Body of pancreas (tissue), 4 donors: ENCODE measurements around the gene MYO1E. TPM values are rescaled to one million over a fixed set of nuclear protein-coding genes. Genes with fewer than 3 reads are reported as not detected.
"Not testable (repeated sequence)": the region's sequence is repeated elsewhere in the genome, so short reads cannot be mapped to it uniquely, and the experiment has no call there.

Experiments used
- ATAC-seq: fragments of 150-250 bp; one replicate; pipeline ENCODE4 v1.9.1; 2016
- DNase-seq, 4 donors: peaks; one replicate each; pipeline ENCODE4 v3.0.0-alpha.2; 2019
- H3K27ac ChIP-seq, 4 donors: fragments of 200-600 bp; sonication (generic); 1 replicate in 3 of 4; 2 replicates in 1 of 4; pipeline versions ENCODE4 v1.5.1 to v1.6.1; 2016 to 2019; ENCODE audit warnings: mild to moderate bottlenecking in 1 of 4, mixed read lengths in 1 of 4, moderate library complexity in 1 of 4
- H3K27me3 ChIP-seq, 2 donors: fragments of 200-600 bp; sonication (generic); one replicate each; pipeline ENCODE4 v1.6.0; 2016; ENCODE audit warnings: mild to moderate bottlenecking in 1 of 2
- H3K36me3 ChIP-seq, 2 donors: fragments of 200-600 bp; sonication (generic); replicated peaks in 1 of 2; 2 replicates each; pipeline ENCODE4 v1.5.1; 2016; ENCODE audit warnings: low read depth in 2 of 2; ENCODE audit not compliant: insufficient read depth in 1 of 2
- H3K4me1 ChIP-seq: fragments of 200-600 bp; sonication (generic); one replicate; pipeline ENCODE4 v1.6.0; 2016
- H3K4me3 ChIP-seq, 2 donors: fragments of 200-600 bp; sonication (generic); 1 replicate in 1 of 2; 2 replicates in 1 of 2; pipeline ENCODE4 v1.5.1; 2016 to 2019
- H3K9me3 ChIP-seq, 3 donors: fragments of 200-600 bp; sonication (generic); 1 replicate in 2 of 3; 2 replicates in 1 of 3; pipeline ENCODE4 v1.5.1; 2016
- POLR2A ChIP-seq, 3 donors: fragments of 450-650 bp; IDR thresholded peaks; one replicate each; pipeline ENCODE4 v1.6.1; 2016; ENCODE audit warnings: antibody characterized with exemption in 3 of 3, mild to moderate bottlenecking in 2 of 3
- WGBS, 2 donors: methylation state at CpG; one replicate each; pipeline ENCODE4 v1.1.5; 2017; 5-methylcytosine and 5-hydroxymethylcytosine counted together
- intact Hi-C: fragments of 100-400 bp; cut with DNase I; formaldehyde crosslinking; loops from one replicate; pipeline ENCODE4 v1.15.1; 2023
- total RNA-seq, 2 donors: library from RNA; depleted of rRNA; stranded (reverse); fragments of >200 nt; gene quantifications; one replicate each; pipeline ENCODE4 v1.1.0, GENCODE V29; 2016
- TF ChIP-seq, protein P1 (sequence below), 7 experiments: fragments of 450-650 bp in 4 of 7; fragments of 200-600 bp in 3 of 7; sonication (generic) in 3 of 7; IDR thresholded peaks; one replicate each; pipeline ENCODE4 v1.5.1; 2016 to 2019; ENCODE audit warnings: antibody characterized with exemption in 7 of 7

MYO1E gene
- total RNA-seq, 2 donors from 2014 or later, result 14.0 to 48.5 TPM

DNA sequence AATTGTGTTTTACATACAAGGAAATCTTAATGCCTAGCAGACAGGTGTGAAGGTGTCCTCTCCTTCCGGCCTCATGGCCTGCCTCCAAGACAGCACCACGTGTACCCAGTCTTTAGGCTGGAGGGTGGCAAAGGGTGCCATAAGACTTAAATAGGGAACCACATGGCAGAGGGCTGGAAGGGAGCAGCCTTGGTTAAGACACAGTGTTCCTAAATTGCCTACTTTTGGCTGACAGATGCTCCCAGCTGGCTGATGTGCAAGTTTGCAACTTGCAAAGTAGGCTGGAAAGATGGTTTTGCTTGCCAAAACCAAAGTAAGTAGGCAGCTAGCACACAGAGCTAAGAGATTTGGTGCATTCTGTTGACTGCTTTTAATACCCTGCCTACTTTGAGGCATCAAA is 222.5 kb downstream of the MYO1E start:
- Histone ChIP-seq H3K4me1 (no peaks in the 10 kb centered on the region), H3K4me3 (no peak overlapping the region), H3K9me3 (no peaks in the 10 kb centered on the region), H3K27me3 (no peaks in the 10 kb centered on the region), H3K36me3 (peaks cover 0 to 16% of the 10 kb centered on the region in 2 donors), H3K27ac (no peak overlapping the region)
- no peak for DNase-seq
- intact Hi-C loops, result no loop called here
- TF ChIP-seq, protein P1, sequence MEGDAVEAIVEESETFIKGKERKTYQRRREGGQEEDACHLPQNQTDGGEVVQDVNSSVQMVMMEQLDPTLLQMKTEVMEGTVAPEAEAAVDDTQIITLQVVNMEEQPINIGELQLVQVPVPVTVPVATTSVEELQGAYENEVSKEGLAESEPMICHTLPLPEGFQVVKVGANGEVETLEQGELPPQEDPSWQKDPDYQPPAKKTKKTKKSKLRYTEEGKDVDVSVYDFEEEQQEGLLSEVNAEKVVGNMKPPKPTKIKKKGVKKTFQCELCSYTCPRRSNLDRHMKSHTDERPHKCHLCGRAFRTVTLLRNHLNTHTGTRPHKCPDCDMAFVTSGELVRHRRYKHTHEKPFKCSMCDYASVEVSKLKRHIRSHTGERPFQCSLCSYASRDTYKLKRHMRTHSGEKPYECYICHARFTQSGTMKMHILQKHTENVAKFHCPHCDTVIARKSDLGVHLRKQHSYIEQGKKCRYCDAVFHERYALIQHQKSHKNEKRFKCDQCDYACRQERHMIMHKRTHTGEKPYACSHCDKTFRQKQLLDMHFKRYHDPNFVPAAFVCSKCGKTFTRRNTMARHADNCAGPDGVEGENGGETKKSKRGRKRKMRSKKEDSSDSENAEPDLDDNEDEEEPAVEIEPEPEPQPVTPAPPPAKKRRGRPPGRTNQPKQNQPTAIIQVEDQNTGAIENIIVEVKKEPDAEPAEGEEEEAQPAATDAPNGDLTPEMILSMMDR (IDR thresholded peaks at IDR 0.05), result no peak
- no peak for TF ChIP-seq POLR2A (IDR thresholded peaks at IDR 0.05)
- ATAC-seq, result no peak
- WGBS, 2 donors, result 77 to 78% methylated on average over 2 of the region's 2 CpGs

DNA sequence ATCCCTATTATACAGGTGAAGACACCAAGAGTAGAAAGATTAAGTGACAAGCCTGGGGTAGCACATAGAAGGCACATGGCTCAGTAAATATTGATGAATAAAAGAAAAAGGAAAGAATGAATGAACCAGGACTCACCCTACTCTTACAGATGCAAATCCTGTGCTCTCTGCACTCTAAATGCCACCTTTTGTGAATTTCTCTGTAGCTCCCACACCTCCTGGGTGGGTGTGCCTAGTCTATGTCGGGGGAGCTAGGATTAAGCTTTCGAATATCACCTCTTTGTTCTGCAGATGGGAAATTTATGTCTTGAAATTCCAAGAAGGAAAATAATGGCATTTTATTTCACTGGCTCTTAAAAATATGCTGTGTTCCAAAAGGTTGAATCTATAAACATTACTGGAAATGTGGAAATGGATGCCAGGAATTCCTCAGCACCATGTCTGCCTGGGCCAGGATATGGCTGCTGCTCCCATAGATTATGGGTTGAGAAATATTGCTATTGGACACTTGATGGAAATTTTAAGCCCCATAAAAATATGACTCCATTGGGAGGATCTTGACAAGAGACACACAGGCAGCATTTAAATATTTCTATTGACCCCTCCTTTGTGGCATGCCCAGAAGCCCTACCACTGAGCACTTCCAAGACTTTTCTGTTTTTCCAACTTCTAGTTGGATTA is 224.4 kb downstream of the MYO1E start:
- Histone ChIP-seq H3K27me3 (no peaks in the 10 kb centered on the region), H3K36me3 (peaks cover 0 to 12% of the 10 kb centered on the region in 2 donors), H3K27ac (no peak overlapping the region), H3K9me3 (no peaks in the 10 kb centered on the region), H3K4me3 (no peak overlapping the region), H3K4me1 (no peaks in the 10 kb centered on the region)
- 81 to 87% methylated on average over 2 of the region's 2 CpGs for WGBS, 2 donors
- intact Hi-C loops, result loop anchor here (10.0 kb wide), 1 partner anchor 347 kb away; no protein-coding TSS in a partner anchor
- DNase-seq (no peak), ATAC-seq (no peak)
- TF ChIP-seq, protein P1 (IDR thresholded peaks at IDR 0.05), result no peak
- no peak for TF ChIP-seq POLR2A (IDR thresholded peaks at IDR 0.05)

DNA sequence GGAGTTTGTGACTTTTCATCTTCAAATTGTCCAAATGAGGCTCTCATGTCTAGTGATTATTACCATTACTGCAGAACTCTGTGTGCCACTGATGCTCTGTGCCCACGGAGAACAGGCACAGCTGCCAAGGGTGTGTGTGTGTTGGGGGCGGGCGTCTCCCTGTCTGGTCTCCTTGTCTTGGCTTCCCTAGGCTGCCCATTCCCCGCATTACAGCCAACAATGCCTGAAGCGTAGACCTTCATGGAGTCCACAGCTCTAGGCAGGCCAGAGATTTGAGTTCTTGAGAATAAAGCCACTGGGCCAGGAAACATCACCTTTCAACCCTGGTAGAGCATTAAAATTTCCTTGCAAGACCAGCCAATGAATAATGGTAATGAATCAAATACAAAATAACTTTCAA is 225.0 kb downstream of the MYO1E start:
- intact Hi-C loops, result loop anchor here (10.0 kb wide), 1 partner anchor 347 kb away; no protein-coding TSS in a partner anchor
- TF ChIP-seq POLR2A (IDR thresholded peaks at IDR 0.05), result no peak
- TF ChIP-seq, protein P1 (IDR thresholded peaks at IDR 0.05), result no peak
- Histone ChIP-seq H3K27ac (no peak overlapping the region), H3K9me3 (no peaks in the 10 kb centered on the region), H3K4me1 (no peaks in the 10 kb centered on the region), H3K4me3 (no peak overlapping the region), H3K27me3 (no peaks in the 10 kb centered on the region), H3K36me3 (peaks cover 0 to 9% of the 10 kb centered on the region in 2 donors)
- no peak for DNase-seq
- no peak for ATAC-seq
- 91 to 97% methylated on average over 5 of the region's 5 CpGs for WGBS, 2 donors

DNA sequence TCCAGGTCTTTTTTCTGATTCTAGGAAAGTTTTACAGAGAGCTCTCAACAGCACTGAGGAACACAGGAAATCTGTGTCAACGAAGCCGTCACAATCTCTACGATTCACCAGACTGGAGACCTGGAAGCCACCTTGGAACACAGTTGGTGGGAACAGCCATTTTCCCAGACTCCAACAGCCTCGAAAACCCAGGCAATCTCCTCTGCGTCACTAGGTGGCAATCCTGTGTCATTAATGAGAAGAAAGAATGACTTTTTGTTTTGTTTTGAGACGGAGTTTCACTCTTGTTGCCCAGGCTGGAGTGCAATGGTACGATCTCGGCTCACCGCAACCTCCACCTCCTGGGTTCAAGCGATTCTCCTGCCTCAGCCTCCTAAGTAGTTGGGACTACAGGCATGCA is 228.1 kb downstream of the MYO1E start:
- H3K27me3 ChIP-seq, H3K4me1 ChIP-seq, H3K27ac ChIP-seq, H3K4me3 ChIP-seq, H3K36me3 ChIP-seq, H3K9me3 ChIP-seq: not testable (repeated sequence)
- intact Hi-C loops, result loop anchor here (10.0 kb wide), 1 partner anchor 350 kb away; no protein-coding TSS in a partner anchor
- 48 to 68% methylated on average over 10 of the region's 10 CpGs for WGBS, 2 donors
- DNase-seq, result peak; percentile 35 to 74 (median 68)
- TF ChIP-seq, protein P1 (IDR thresholded peaks at IDR 0.05), result peak in 6 of 7 experiments; percentile 7 to 69 (median 54)
- ATAC-seq, result peak; percentile 42

DNA sequence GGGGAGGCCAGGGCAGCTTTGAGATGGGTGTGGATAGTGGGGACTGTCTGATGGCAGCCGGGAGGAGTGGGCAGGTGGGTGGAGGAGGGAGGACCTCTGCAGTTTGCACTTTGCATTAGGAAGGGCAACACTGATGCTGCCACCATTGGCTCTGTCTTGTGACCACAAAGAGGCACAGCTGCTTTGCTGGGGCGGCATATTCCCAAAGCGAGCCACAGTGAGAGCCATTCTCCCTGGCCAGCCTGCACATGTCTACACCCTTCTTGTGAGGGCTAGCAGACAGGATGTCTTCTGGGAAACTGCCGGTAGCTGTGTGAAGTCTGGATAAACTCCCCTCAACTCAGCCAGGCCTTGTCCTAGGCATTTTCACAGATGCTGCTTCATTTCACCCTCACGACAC is 229.4 kb downstream of the MYO1E start:
- 93 to 96% methylated on average over 5 of the region's 5 CpGs for WGBS, 2 donors
- H3K4me1 ChIP-seq, result no peaks in the 10 kb centered on the region
- H3K36me3 ChIP-seq, result peaks cover 0 to 2% of the 10 kb centered on the region in 2 donors
- ATAC-seq, result no peak
- intact Hi-C loops, result loop anchor here (10.0 kb wide), 1 partner anchor 352 kb away; no protein-coding TSS in a partner anchor
- H3K4me3 ChIP-seq, result no peak overlapping the region
- no peak overlapping the region for H3K27ac ChIP-seq
- DNase-seq, result no peak
- no peaks in the 10 kb centered on the region for H3K27me3 ChIP-seq
- no peak for TF ChIP-seq POLR2A (IDR thresholded peaks at IDR 0.05)
- TF ChIP-seq, protein P1 (IDR thresholded peaks at IDR 0.05), result no peak
- H3K9me3 ChIP-seq, result no peaks in the 10 kb centered on the region
